Limb (tissue), 2 donors: ENCODE measurements around the gene MALRD1.

ENCODE experiments used
- DNase-seq, 2 donors: peaks; one replicate each; pipeline ENCODE4 v3.0.0-alpha.2; 2016; ENCODE audit errors: extremely low spot score in 2 of 2

MALRD1 gene

DNA sequence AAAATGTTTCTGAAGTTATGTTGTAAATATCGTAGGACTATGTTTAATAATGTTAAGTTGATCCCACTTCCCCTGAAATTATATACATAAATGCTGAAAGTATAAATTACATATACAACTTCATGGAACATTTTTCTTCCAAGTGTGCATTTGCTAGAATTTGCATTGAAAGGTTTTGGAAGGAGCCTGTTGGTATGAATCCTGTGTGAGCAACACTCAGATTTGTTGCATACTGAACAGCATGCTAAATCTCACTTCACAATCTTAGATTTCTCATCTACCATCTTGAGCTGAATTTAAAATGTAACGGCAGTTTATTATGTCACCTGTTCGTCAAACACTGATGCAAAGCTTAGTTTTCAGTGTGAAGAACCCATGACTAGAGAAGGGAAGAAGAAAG is 172.6 kb downstream of the MALRD1 start:
- DNase-seq = no peak

DNA sequence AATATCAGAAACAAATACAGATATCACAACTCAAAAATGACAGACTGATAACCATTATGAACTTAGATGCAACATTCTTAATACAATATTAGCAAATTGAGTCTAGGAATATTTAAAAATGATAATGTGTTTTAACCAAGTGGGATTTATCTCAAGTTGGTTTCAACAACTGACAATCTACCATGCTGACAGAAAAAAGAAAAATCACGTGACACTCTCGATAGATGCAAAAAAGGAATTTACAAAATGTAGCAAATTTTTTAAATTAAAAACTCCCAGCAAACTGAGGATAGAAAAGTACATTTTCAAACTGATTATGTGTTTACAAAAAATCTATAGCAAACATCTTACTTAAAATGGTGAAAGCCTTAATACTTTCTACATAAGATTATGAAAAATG is 177.4 kb downstream of the MALRD1 start:
- no peak for DNase-seq

DNA sequence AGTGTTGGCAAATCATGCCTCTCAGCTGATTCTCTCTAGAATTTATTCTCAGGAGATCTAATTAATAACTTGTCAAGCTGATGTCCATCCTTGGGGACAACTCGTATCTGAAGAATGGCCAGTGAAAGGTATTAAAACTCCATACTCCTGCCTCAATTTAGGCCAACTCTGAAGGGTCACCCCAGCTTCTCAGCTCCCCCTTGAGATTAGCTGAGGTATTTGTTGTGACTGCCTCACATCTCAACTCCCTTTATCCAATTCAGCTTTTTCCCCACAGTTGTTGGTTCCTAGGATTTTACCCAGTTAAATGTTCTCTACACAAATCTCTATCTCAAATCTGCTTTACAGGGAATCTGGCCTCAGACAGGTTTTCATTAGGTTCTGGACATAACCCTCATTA is 182.4 kb downstream of the MALRD1 start:
- DNase-seq = no peak

DNA sequence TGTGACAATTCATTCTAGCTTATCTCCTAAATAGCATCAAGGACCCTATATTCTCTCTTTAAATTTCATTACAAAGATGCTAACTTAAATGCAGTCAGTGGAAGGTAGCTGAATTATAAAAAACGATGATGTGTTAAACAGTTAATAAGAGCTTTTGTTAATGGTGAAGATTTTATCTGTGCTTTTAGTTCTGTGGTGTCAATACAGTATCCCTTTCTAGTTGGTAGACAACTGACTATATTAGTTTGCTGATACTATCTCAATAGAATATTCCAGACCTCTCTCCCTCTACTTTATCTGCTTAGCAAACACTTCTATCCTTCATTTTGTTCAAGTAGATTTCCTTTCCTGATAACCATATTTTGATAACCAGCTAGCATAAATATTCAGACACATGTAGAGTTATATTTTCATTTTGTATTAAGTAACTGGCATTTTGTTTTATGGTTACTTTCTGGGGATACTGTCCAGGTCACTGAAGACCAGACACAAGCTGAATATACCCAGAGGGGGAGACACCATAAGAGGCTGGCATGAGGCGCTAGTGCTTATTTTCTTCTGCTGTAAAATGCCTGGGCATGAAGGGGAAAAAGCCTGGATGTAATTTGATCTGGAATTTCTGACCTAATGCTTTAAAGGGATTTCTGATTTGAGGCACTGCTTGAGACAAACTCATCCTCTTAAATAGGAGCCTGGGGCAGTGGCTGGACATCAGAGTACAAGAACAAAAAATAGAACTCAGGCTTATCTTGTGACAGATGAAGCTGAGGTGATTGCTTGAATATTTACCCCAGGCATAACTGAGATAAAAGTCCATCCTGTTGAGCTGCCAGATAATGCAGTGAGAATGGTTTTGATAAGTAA is 197.5 kb downstream of the MALRD1 start:
- DNase-seq = no peak

DNA sequence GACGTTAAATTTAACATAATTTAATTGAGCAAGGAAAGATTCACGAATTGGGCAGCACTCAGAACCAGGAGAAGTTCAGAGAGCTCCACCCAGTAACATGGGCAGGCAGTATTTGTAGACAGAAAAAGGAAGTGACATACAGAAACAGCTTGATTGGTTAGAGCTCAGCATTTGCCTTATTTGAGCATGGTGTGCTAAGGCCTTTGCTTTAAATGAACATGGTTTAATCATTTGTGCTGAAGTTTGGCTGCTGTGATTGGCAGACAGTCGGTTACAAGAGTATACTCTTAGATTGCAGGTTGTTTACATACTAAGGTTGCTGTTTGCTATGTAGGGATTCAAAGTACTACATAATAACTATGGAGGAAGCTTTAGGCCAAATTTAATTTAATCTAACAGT is 199.2 kb downstream of the MALRD1 start:
- no peak for DNase-seq

DNA sequence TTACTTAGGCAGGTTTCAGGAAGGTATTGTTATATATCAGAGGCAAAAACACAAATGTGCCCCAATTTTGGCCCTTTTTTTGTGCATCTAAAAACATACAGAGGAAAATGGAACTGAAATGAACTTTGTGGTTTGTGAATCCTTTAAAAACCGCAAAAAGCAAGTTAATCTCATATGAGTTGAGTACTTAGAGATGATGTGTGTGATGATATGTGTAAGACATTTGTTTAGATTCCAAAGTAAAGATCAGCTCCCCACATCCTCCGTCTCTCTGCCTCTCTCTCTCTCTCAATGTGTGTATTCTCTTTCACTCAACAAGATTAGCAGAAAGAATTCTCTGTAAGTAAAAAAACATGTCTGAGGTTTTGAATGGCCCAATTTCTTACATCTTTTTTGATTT is 201.9 kb downstream of the MALRD1 start:
- no peak for DNase-seq

DNA sequence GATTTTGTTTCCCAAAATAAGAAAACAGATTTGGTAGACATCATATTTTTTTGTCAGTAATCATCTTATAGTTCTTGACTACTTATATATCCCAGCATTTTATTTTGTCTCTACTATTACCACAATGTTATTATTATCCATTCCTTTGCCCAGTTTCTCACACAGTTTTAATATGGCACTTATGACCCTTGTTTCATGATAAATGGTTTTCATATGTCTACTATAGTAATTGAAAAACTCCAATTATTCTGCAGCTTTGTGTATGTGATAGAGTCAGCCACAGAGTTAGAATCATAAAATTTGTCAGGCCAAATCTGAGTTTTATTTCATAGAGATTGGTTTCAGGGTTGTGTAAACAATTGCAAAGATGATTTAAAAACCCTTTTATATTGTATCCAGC is 203.9 kb downstream of the MALRD1 start:
- DNase-seq = no peak

DNA sequence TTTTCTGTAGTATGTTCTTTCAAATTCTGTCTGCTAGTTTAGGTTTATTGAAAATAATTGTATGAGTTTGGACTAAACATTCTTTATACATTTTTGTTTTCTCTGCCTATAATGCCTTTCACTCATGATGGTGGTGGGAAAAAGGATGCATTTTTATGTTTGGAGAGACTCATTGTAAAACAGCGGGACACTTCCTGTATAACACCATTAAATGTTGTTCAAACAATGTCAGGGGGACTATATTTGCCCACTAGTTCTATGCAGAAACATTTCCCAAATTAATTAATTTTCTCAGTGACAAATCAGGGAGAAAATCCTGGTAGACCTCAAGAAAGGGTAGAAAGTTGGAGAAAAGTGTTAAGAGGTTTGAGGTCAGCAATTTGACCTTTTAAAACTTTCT is 207.7 kb downstream of the MALRD1 start:
- no peak for DNase-seq

DNA sequence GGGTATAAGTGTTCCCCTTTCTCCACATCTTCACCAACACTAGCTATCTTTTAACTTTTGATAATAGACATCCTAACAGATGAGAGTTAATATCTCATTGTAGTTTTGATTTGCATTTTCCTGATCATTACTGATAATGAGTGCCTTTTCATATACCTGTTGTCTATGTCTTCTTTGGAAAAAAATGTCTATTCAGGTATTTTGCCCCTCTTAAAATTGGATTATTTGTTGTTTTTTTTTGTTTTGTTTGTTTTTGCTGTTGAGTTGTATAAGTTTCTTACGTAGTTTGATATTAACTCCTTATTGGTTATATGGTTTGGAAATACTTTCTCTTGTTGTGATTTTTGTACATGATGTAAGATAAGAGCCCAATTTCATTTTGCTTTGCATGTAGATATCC is 214.7 kb downstream of the MALRD1 start:
- no peak for DNase-seq

DNA sequence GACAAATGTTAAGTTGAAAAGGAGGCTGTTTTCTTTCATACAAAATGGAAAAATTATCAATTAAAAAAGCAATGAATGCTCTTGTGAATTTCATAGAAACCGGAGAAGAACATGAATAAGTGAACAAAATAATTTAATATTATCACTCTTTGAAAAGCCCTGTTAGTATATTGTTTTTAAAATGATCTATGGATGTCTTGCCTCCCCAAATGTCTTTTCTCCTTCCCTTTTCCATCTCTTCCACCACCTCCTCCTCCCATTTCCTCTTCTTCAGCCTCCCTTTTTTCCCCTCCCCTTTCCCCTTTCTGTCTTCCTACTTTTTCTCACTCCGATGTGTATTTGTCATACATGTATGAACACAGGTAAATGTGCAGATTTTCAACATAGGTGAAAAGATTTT is 234.7 kb downstream of the MALRD1 start:
- DNase-seq = no peak

DNA sequence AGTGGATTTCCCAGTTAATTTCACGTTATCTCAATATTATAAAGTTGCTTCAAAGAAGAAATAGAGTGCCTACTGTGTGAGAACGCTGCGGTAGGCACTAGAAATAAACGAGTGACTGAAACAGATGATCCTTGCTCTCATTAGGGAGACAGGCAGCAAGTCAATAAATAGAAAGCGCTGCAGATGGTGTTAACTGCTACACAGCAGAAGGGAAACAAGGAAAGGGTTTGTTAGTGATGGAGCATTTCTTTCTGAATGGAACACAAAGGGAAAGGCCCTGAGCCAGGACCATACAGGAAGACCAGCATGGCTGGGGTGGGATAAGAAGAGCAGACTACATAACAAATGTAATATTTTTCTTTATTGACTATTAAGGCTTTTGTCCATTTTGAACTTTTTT is 235.2 kb downstream of the MALRD1 start:
- DNase-seq = no peak

DNA sequence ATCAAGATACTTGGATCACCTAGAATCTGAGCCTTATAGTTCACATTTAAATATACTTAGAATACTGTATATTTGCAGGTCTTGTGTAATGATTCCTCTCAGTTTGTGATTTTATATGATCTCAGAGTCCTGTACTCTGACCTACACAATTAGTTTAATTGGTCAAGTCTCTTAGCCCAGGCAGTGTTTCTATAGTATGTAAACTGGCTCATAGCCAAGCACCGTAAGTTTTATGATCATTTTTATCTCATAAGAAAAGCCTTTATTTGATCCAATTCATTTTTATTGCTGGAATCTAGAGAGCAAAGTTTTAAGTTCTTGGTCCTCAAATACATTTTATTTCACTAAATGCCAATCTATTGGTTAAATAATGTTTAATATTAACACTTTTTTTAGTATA is 242.2 kb downstream of the MALRD1 start:
- no peak for DNase-seq

DNA sequence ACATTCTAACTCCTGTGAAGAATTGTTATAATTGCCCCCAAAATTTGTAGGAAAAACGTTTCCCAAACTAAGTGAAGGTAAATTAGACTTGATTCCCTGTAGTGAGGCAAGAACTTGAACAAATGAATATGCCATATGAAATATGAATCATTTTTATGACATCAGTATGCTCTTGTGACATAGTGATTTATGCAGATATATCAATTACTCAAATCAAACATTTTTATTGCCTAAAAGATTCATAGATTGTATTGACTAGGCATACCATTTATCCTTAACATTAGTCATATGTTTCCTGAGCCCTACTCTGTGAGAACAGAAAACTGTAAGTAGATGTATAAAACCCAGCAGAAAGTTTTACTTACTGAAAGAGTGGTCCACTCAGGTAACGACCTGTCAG is 245.6 kb downstream of the MALRD1 start:
- DNase-seq = no peak

DNA sequence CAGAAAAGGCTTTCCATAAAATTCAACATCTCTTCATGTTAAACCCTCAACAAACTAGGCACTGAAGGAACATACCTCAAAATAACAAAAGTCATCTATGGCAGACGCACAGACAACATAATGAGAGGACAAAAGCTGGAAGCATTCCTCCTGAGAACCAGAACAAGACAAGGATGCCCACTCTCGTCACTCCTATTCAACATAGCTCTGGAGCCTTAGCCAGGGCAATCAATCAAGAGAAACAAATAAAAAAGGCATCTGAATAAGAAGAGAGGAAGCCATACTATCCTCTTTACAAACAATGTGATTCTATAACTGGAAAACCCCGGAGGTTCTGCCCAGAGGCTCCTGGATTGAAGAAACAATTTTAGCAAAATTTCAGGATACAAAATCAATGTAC is 251.0 kb downstream of the MALRD1 start:
- no peak for DNase-seq

DNA sequence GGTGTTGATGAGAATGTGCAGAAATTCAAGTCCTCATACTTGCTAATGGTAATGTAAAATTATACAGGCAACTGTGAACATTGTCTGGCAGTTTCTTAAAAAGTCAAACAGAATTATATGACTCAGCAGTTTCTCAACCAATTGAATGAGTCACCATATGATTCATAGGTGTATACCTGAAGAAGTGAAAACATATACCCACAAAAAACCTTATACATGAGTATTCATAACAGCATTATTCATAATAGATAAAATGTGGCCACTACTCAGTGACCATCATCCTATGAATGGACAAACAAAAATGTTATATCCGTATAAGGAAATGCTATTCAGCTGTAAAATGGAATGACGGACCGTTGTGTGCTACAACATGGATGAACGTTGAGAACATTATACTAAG is 253.5 kb downstream of the MALRD1 start:
- DNase-seq = no peak

DNA sequence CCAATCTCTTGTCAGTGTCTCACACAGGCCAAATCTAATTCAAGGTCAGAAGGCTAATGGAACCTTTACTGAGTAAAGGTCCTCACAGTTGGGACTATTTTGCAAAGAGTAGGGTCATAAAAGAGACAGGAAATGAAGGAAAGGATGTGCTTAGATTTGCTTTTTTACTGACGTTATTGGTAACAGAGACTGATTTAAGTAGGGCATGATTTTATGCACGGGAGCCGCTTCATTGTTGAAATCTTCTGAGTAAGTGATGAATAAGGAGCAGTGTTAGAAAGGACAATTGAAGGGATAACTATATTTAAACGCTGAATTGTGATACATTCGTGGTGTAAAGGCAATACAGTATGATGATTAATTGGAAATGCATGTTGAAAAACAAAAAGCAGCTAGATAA is 261.5 kb downstream of the MALRD1 start:
- no peak for DNase-seq

DNA sequence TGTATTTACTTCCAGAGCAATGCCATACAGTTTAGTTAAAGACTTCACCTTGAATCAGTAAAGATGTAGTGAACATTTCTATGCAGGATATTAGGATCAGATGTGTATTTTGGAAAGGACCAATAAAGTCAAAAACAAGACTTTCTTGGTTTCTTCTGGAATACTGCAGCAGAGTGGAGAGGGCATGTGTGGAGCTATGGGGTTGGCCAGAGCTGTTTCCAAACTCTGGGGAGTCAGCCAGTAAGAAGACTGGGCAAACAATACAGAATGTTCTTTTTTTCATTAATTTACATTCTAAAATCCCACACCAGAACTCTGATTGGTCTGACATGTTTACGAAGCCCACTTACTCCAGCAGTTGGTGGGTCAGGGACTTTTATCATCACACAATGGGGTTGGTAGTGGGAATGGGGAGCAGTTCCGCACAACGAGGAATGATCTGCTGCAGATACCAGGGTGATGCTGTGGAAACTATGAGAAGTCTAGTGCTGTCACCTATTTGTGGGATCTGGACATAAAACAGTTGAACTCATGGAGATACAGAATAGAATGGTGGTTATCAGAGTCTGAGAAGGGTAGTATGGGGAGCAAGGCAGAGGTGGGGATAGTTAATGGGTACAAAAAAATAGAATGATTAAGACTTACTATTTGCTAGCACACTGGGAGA is 267.7 kb downstream of the MALRD1 start:
- DNase-seq = no peak

DNA sequence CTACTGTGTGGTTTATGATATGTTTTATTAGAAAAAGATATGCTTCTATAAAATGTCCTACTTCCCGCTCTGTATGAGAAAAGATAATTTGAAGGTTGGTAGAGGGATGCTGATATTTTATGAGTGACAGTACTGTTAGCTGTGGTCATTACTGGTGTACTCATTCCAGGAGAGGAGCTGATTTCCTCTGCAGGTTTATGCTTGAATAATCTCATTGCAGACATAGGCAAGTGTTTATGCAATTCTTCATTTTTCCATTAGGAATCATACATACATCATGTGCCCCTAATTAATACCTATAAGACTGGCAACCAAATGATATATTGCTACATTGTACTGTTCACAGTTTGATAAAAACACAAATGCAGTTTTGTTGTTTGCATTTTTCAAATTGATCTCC is 269.4 kb downstream of the MALRD1 start:
- no peak for DNase-seq

DNA sequence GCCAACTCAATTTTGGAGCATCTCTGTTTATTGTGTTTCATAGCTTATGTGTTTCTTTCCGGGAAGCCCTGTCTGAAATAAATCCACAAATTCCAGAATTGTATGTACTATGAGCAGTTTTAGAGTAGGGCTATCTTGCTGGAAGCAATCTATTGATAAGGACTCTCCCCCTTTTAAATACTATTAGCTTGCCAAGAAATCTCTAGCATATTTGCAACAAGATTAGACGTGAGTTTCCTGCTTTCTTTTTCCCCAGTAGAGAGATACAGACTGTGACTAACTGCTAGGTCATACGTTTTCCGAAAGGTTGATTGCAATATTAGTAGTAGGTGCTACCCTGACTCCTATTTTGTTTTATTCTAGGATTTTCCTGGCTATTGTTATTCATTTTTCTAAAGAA is 277.0 kb downstream of the MALRD1 start:
- no peak for DNase-seq

DNA sequence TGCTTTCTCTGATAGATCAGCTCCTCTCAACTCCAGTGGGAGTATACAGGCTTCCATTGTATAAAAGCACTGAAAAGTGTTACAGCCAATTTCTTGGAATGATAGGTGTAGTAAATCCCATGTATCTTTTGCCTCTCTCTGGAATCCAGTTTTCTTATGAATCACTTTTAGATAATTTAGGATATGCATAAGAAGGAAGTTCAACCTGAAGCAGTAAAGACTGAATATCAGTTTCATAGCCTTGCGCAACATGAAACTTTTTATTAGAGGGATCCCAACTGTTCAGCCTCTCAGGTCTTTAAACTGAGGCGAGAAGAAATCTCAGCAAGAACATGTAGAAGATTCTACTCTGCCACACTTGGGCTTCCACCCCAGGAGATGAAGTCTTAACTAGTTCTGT is 280.0 kb downstream of the MALRD1 start:
- DNase-seq = no peak

DNA sequence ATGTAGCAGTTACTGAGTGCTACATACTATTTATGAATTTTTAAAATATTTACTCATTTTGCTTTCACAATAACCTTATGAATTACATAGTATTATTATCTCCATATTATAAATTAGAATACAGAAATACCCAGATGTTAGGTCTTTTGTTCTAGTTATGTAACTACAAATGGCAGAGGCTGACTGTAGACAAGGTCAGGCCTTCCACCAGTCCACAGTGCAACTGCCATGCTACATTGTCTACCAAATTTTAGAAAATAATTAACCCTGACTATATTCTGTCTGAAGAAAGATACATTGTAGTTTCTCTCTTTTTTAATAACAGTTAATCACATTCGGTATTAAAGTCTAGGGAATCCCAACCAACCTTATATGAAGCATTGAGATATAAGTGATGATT is 280.9 kb downstream of the MALRD1 start:
- DNase-seq = no peak

DNA sequence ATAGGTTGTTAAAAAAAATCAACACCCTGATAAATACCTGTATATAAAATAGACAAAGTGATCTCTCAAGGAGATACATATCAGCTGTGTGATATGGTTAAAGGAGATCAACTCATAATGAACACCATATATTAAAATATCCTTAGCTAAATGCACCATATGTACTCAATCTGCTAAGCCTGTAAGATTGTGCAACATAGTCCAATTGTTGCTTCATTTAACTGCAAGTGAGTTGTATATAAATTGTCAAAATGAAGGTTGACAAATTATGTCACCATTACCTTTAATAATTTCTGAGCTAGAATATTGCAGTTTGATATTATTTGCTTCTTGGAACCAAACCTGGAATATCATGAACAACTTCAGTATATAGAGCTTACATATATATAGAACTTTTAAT is 283.7 kb downstream of the MALRD1 start:
- DNase-seq = no peak

DNA sequence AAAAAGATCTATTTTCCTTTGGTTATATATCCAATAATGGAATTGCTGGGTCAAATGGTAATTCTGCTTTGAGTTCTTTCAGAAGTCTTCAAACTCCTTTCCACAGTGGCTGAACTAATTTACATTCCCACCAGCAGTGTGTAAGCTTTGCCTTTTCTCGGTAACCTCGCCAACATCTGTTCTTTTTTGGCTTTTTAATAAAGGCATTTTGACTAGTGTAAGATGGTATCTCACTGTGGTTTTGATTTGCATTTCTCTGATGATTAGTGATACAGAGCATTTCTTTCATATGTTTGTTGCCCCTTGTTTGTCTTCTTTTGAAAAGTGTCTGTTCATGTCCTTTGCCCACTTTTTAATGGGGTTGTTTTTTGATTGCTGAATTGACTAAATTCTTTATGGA is 285.0 kb downstream of the MALRD1 start:
- no peak for DNase-seq
